ENCODE data around the gene WEE1.
"Not testable (repeated sequence)": the region's sequence is repeated elsewhere in the genome, so short reads cannot be mapped to it uniquely, and the experiment has no call there.

Gene WEE1

GRCh38 chr11:9581556-9582161, 8.2 kb downstream of the WEE1 start:
- FAIRE-seq (no peak), DNase-seq (ENCODE audit: insufficient read length, low spot score) (no peak)
- TF ChIP-seq POU2F2 (IDR thresholded peaks at IDR 0.05; ENCODE audit: low read depth, low read length) (no peak), TAF1 (IDR thresholded peaks at IDR 0.05; ENCODE audit: low read depth, low read length) (no peak), PAX5 (IDR thresholded peaks at IDR 0.05; ENCODE audit: insufficient read depth, low read length, severe bottlenecking) (no peak), POLR2AphosphoS5 (IDR thresholded peaks at IDR 0.05; ENCODE audit: low read depth, low read length) (no peak), SPI1 (IDR thresholded peaks at IDR 0.05; ENCODE audit: low read depth, low read length) (no peak), POLR2A (IDR thresholded peaks at IDR 0.05; ENCODE audit: low read depth, low read length) (no peak)

DNA sequence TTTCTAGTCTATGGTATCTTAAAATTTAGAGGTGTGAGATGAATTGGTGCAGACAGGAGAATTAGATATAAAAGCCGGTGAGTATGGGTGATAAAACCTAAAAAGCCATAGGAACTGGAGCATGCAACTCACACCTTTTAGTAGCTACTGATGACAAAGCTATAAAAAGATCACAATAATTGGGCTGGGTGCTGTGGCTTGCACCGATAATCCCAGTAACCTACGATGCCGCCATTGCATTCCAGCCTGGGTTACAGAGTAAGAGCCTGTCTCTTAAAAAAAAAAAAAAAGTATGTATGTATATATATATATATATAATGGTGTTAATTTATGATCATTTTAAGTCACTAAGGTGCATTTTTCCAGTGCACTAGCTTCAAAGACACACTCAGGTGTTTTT, 17.2 kb downstream of the WEE1 start:
- no peak for TF ChIP-seq PAX5 (IDR thresholded peaks at IDR 0.05; ENCODE audit: insufficient read depth, low read length, severe bottlenecking)
- TF ChIP-seq POLR2AphosphoS5 (IDR thresholded peaks at IDR 0.05; ENCODE audit: low read depth, low read length), result no peak
- no peak for TF ChIP-seq POU2F2 (IDR thresholded peaks at IDR 0.05; ENCODE audit: low read depth, low read length)
- no peak for TF ChIP-seq SPI1 (IDR thresholded peaks at IDR 0.05; ENCODE audit: low read depth, low read length)
- FAIRE-seq (no peak), DNase-seq (ENCODE audit: insufficient read length, low spot score) (no peak)

- no peak for FAIRE-seq
- TF ChIP-seq POLR2A (IDR thresholded peaks at IDR 0.05; ENCODE audit: low read depth, low read length) (no peak), TAF1 (IDR thresholded peaks at IDR 0.05; ENCODE audit: low read depth, low read length) (no peak), POLR2AphosphoS5 (IDR thresholded peaks at IDR 0.05; ENCODE audit: low read depth, low read length) (no peak), PAX5 (IDR thresholded peaks at IDR 0.05; ENCODE audit: insufficient read depth, low read length, severe bottlenecking) (no peak), SPI1 (IDR thresholded peaks at IDR 0.05; ENCODE audit: low read depth, low read length) (no peak), POU2F2 (IDR thresholded peaks at IDR 0.05; ENCODE audit: low read depth, low read length) (no peak)
- DNase-seq (ENCODE audit: insufficient read length, low spot score), result no peak
Observed at GRCh38 chr11:9594267-9595046, 21.0 kb downstream of the WEE1 start.

DNA sequence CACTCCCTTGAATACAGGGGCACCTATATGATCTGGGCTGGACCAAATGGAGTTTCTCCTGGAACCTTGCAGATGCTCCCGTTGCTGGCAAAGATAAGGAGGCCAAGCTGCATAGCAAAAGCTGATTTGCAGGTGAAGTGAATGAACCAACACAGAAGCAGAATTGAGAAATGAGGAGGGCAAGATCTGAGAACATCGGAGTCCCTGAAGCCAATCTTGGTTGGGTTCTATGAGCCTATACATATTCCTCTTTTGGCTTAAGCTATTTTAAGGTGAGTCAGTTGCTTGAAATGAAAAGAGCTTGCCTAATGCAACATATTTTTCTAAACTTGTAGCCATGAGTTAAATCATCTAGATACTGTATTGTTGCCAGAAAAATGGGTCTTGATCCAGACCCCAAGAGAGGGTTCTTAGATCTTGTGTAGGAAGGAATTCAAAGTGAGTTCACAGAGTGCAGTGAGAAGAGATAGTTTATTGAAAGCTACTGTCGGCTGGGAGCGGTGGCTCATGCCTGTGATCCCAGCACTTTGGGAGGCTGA, 23.5 kb downstream of the WEE1 start:
- TF ChIP-seq POLR2AphosphoS5 (IDR thresholded peaks at IDR 0.05; ENCODE audit: low read depth, low read length) (no peak), SPI1 (IDR thresholded peaks at IDR 0.05; ENCODE audit: low read depth, low read length) (peak; percentile 35)
- DNase-seq (ENCODE audit: insufficient read length, low spot score) (no peak), FAIRE-seq (no peak)

DNA sequence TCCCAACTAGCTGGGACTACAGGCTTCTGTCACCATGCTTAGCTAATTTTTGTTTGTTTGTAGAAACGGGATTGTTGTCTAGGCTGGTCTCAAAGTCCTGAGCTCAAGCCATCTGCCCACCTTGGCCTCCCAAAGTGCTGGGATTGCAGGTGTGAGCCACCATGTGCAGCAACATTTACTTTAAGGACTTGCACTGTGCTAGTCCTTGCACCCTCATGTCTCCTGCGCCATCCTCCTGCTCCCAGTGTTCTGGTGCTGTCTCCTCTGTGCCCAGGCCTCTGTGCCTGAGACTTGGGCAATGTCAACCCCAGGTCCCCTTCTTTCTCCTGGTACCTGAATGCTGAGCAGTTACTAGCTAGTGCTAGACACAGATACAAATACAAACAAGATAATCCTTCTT, 26.7 kb downstream of the WEE1 start:
- no peak for DNase-seq (ENCODE audit: insufficient read length, low spot score)
- FAIRE-seq, result peak; percentile 57
- TF ChIP-seq POLR2AphosphoS5 (IDR thresholded peaks at IDR 0.05; ENCODE audit: low read depth, low read length), result no peak
- no peak for TF ChIP-seq POLR2A (IDR thresholded peaks at IDR 0.05; ENCODE audit: low read depth, low read length)
- no peak for TF ChIP-seq PAX5 (IDR thresholded peaks at IDR 0.05; ENCODE audit: insufficient read depth, low read length, severe bottlenecking)
- no peak for TF ChIP-seq POU2F2 (IDR thresholded peaks at IDR 0.05; ENCODE audit: low read depth, low read length)
- no peak for TF ChIP-seq TAF1 (IDR thresholded peaks at IDR 0.05; ENCODE audit: low read depth, low read length)
- no peak for TF ChIP-seq SPI1 (IDR thresholded peaks at IDR 0.05; ENCODE audit: low read depth, low read length)

GRCh38 chr11:9600644-9601036, 27.2 kb downstream of the WEE1 start:
- TF ChIP-seq SPI1 (IDR thresholded peaks at IDR 0.05; ENCODE audit: low read depth, low read length) (peak; percentile 88), POLR2A (IDR thresholded peaks at IDR 0.05; ENCODE audit: low read depth, low read length) (no peak)
- FAIRE-seq (peak; percentile 74), DNase-seq (ENCODE audit: insufficient read length, low spot score) (no peak)

DNA sequence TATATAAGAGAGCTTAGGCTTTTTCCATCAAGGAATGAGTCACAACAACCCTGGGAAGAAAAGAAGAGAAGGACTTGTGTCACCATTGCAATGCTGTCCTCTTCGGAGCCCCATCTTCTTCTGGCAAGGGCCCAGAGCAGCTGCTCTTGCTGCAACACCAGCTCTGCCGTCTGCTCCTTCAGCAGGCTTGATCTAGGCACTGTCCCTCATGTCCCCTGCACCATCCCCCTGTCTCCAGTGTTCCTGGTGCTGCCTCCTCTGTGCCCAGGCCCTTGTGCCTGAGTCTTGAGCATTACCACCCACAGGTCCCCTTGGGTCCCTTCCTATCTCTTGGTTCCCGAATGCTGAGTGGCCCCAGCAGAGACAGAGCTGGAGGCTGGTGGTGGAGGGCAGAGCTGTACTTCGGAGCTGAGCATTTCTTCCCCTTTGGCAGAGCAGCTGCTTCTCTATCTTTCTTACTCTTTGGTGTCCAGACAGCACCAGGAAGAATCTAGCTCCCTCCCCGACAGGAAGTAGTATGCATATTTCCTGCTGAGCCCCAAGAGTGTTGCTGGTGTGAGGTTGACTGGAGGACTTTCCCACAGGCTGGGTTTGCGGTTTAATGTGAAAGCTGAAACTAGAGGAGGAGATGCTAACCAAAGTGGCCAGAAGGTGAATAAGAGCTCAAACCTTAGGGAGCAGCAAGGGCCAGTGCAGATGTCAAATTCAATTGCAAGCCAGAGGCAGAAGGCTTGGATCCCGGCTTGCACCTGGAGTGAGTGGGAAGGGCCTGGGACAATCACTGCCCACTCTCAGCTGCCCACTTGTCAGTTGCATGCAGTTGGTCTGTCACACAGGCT, 27.8 kb downstream of the WEE1 start:
- TF ChIP-seq PAX5 (IDR thresholded peaks at IDR 0.05; ENCODE audit: insufficient read depth, low read length, severe bottlenecking) (peak; percentile 14), POLR2A (IDR thresholded peaks at IDR 0.05; ENCODE audit: low read depth, low read length) (peak; percentile 46), TAF1 (IDR thresholded peaks at IDR 0.05; ENCODE audit: low read depth, low read length) (peak; percentile 49; the same call in 1 of the 2 replicates), POU2F2 (IDR thresholded peaks at IDR 0.05; ENCODE audit: low read depth, low read length) (peak; percentile 99), SPI1 (IDR thresholded peaks at IDR 0.05; ENCODE audit: low read depth, low read length) (0 out of 2 replicates have a peak, but pooled peaks have one; percentile 38), POLR2AphosphoS5 (IDR thresholded peaks at IDR 0.05; ENCODE audit: low read depth, low read length) (0 out of 2 replicates have a peak, but pooled peaks have one; percentile 43)
- DNase-seq (ENCODE audit: insufficient read length, low spot score), result peak; percentile 30
- peak; percentile 98 for FAIRE-seq

DNA sequence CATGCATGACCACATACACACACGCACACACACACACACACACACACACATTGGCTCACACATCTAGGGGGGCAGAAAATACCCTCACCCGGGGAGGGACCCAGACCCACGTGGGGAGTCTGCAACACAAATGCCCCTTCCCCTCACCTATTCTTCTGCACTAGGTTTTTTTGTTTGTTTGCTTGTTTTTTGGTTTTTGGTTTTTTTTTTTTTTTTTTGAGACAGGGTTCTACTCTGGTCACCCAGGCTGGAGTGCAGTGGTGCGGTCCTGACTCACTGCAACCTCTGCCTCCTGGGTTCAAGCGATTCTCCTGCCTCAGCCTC, 28.4 kb downstream of the WEE1 start:
- no peak for TF ChIP-seq SPI1 (IDR thresholded peaks at IDR 0.05; ENCODE audit: low read depth, low read length)
- TF ChIP-seq POLR2A (IDR thresholded peaks at IDR 0.05; ENCODE audit: low read depth, low read length), result no peak
- no peak for TF ChIP-seq POLR2AphosphoS5 (IDR thresholded peaks at IDR 0.05; ENCODE audit: low read depth, low read length)
- no peak for TF ChIP-seq PAX5 (IDR thresholded peaks at IDR 0.05; ENCODE audit: insufficient read depth, low read length, severe bottlenecking)
- no peak for TF ChIP-seq POU2F2 (IDR thresholded peaks at IDR 0.05; ENCODE audit: low read depth, low read length)
- TF ChIP-seq TAF1 (IDR thresholded peaks at IDR 0.05; ENCODE audit: low read depth, low read length), result no peak
- no peak for FAIRE-seq
- no peak for DNase-seq (ENCODE audit: insufficient read length, low spot score)

- DNase-seq (ENCODE audit: insufficient read length, low spot score); FAIRE-seq: not testable (repeated sequence)
Observed at GRCh38 chr11:9603214-9603613, 29.7 kb downstream of the WEE1 start.

Measured in GM12891 (cell line).